GM23338 (cell line): ENCODE measurements around the gene GALNT9. TPM values are rescaled to one million over a fixed set of nuclear protein-coding genes. Genes with fewer than 3 reads are reported as not detected.

Experiments
- ATAC-seq: fragments of 200-7000 bp; cut with Tn5 transposase; 3 replicates; pipeline ENCODE4 v1.9.1; 2020
- DNase-seq: peaks from one replicate; pipeline ENCODE4 v3.0.0-alpha.2; 2015; ENCODE audit warnings: low spot score
- H2AFZ ChIP-seq: fragments of 200-600 bp; sonication (generic); 2 replicates; pipeline ENCODE4 v1.8.0; 2016; ENCODE audit warnings: antibody characterized with exemption, mild to moderate bottlenecking, moderate library complexity
- H3F3A ChIP-seq: fragments of 200-600 bp; sonication (generic); replicated peaks from 2 replicates; pipeline ENCODE4 v1.8.0; 2017; ENCODE audit warnings: antibody characterized with exemption, mixed run types, low read depth
- H3K27ac ChIP-seq: fragments of 200-600 bp; sonication (generic); 2 replicates; pipeline ENCODE4 v1.6.1; 2016; ENCODE audit warnings: low read depth
- H3K27me3 ChIP-seq: fragments of 200-600 bp; sonication (generic); 2 replicates; pipeline ENCODE4 v1.8.0; 2016; ENCODE audit warnings: mild to moderate bottlenecking, mixed run types, moderate library complexity; ENCODE audit not compliant: insufficient read depth
- H3K36me3 ChIP-seq: fragments of 200-600 bp; sonication (generic); 2 replicates; pipeline ENCODE4 v1.8.0; 2016; ENCODE audit warnings: mild to moderate bottlenecking; ENCODE audit not compliant: insufficient read depth
- H3K4me1 ChIP-seq: fragments of 200-600 bp; sonication (generic); 2 replicates; pipeline ENCODE4 v1.8.0; 2016; ENCODE audit warnings: mild to moderate bottlenecking, moderate library complexity; ENCODE audit not compliant: insufficient read depth
- H3K4me2 ChIP-seq: fragments of 200-600 bp; sonication (generic); 2 replicates; pipeline ENCODE4 v1.7.1; 2017; ENCODE audit warnings: mixed run types
- H3K4me3 ChIP-seq: fragments of 200-600 bp; sonication (generic); 2 replicates; pipeline ENCODE4 v1.6.1; 2016; ENCODE audit warnings: mixed run types
- H3K79me2 ChIP-seq: fragments of 200-600 bp; sonication (generic); replicated peaks from 2 replicates; pipeline ENCODE4 v1.8.0; 2017; ENCODE audit warnings: mild to moderate bottlenecking; ENCODE audit not compliant: insufficient read depth
- H3K9me2 ChIP-seq: fragments of 200-600 bp; sonication (generic); 2 replicates; pipeline ENCODE4 v1.8.0; 2017; ENCODE audit not compliant: insufficient read depth
- H4K20me1 ChIP-seq: fragments of 200-600 bp; sonication (generic); replicated peaks from 2 replicates; pipeline ENCODE4 v1.8.0; 2017; ENCODE audit warnings: mild to moderate bottlenecking; ENCODE audit not compliant: insufficient read depth
- H3K27ac Mint-ChIP-seq: 2 replicates; pipeline ENCODE4 v1.8.0; 2020; ENCODE audit warnings: inconsistent platforms, mild to moderate bottlenecking, moderate library complexity, mixed read lengths
- H3K27me3 Mint-ChIP-seq: 3 replicates; pipeline ENCODE4 v1.8.0; 2022; ENCODE audit warnings: low read depth, mild to moderate bottlenecking, moderate library complexity, mixed read lengths, inconsistent platforms; ENCODE audit not compliant: insufficient read depth, poor library complexity
- H3K36me3 Mint-ChIP-seq: 3 replicates; pipeline ENCODE4 v1.8.0; 2021; ENCODE audit warnings: low read depth, mild to moderate bottlenecking, inconsistent platforms, moderate library complexity, mixed read lengths
- H3K4me1 Mint-ChIP-seq: 3 replicates; pipeline ENCODE4 v1.8.0; 2020; ENCODE audit warnings: mild to moderate bottlenecking, inconsistent platforms, mixed read lengths
- H3K4me3 Mint-ChIP-seq: 3 replicates; pipeline ENCODE4 v1.8.0; 2021; ENCODE audit warnings: moderate library complexity, mild to moderate bottlenecking, inconsistent platforms, mixed read lengths
- H3K9me3 Mint-ChIP-seq: 3 replicates; pipeline ENCODE4 v1.8.0; 2020; ENCODE audit warnings: moderate library complexity, mild to moderate bottlenecking, inconsistent platforms, mixed read lengths
- CREB1 ChIP-seq: fragments of 250-450 bp; sonication (Bioruptor Pico); IDR thresholded peaks from 2 replicates; pipeline ENCODE4 v1.5.0; 2020; ENCODE audit warnings: low read depth, mild to moderate bottlenecking, moderate library complexity
- EZH2 ChIP-seq: fragments of 200-600 bp; sonication (generic); IDR thresholded peaks from one replicate; pipeline ENCODE4 v1.8.0; 2017; ENCODE audit warnings: antibody characterized with exemption, mild to moderate bottlenecking, low read depth; ENCODE audit not compliant: unreplicated experiment
- EZH2phosphoT487 ChIP-seq: fragments of 200-600 bp; sonication (generic); IDR thresholded peaks from one replicate; pipeline ENCODE4 v1.8.1; 2018; ENCODE audit warnings: antibody characterized with exemption; ENCODE audit not compliant: unreplicated experiment
- JUNB ChIP-seq: IDR thresholded peaks from one replicate; pipeline ENCODE4 v1.6.1; 2016; ENCODE audit warnings: antibody characterized with exemption; ENCODE audit not compliant: unreplicated experiment
- NANOG ChIP-seq: IDR thresholded peaks from 2 replicates; pipeline ENCODE4 v1.6.1; 2016; ENCODE audit warnings: antibody characterized with exemption, borderline replicate concordance
- POLR2AphosphoS5 ChIP-seq: IDR thresholded peaks from 2 replicates; pipeline ENCODE4 v1.6.1; 2016; ENCODE audit warnings: antibody characterized with exemption, low read depth
- STAT1 ChIP-seq: IDR thresholded peaks from one replicate; pipeline ENCODE4 v1.6.1; 2016; ENCODE audit warnings: antibody characterized with exemption; ENCODE audit not compliant: unreplicated experiment
- ZNF114 ChIP-seq: fragments of 250-450 bp; sonication (Bioruptor Pico); IDR thresholded peaks from 2 replicates; pipeline ENCODE4 v1.5.0; 2020; ENCODE audit warnings: mild to moderate bottlenecking, moderate library complexity
- ZNF331 ChIP-seq: fragments of 250-450 bp; sonication (Bioruptor Pico); IDR thresholded peaks from 2 replicates; pipeline ENCODE4 v1.5.0; 2020; ENCODE audit warnings: low read depth, mild to moderate bottlenecking, moderate library complexity
- polyA plus RNA-seq: library from polyadenylated mRNA; unstranded; fragments of >200 nt; fragmentation: Nextera tagmentation; extraction: Ambion mirVana; gene quantifications from 2 replicates; pipeline ENCODE4 v1.2.1, GENCODE V29; 2016
- total RNA-seq: library from RNA; depleted of rRNA; stranded (reverse); fragments of >200 nt; shearing (Covaris generic); gene quantifications from 2 replicates; pipeline ENCODE4 v1.2.3, GENCODE V29; 2014
- TF ChIP-seq, protein P1 (sequence below), 2 experiments: fragments of 200-600 bp in 1 of 2; sonication (generic) in 1 of 2; conservative IDR thresholded peaks; 2 replicates each; pipeline versions ENCODE4 v1.5.1 to v1.6.1; 2016 to 2017; ENCODE audit warnings: antibody characterized with exemption in 2 of 2, low read depth in 2 of 2, mild to moderate bottlenecking in 2 of 2, moderate library complexity in 1 of 2
- TF ChIP-seq, protein P2 (sequence below): fragments of 250-450 bp; sonication (Bioruptor Pico); IDR thresholded peaks from 2 replicates; pipeline ENCODE4 v1.5.0; 2020; ENCODE audit warnings: mild to moderate bottlenecking, moderate library complexity
- TF ChIP-seq, protein P3 (sequence below): IDR thresholded peaks from 2 replicates; pipeline ENCODE4 v1.6.1; 2016; ENCODE audit warnings: antibody characterized with exemption
- TF ChIP-seq, protein P4 (sequence below): IDR thresholded peaks from one replicate; pipeline ENCODE4 v1.6.1; 2018; ENCODE audit warnings: antibody characterized with exemption; ENCODE audit not compliant: unreplicated experiment

Gene GALNT9
- total and polyA plus RNA-seq, 2 experiments from 2014 or later, result 0.81 to 2.5 TPM

DNA sequence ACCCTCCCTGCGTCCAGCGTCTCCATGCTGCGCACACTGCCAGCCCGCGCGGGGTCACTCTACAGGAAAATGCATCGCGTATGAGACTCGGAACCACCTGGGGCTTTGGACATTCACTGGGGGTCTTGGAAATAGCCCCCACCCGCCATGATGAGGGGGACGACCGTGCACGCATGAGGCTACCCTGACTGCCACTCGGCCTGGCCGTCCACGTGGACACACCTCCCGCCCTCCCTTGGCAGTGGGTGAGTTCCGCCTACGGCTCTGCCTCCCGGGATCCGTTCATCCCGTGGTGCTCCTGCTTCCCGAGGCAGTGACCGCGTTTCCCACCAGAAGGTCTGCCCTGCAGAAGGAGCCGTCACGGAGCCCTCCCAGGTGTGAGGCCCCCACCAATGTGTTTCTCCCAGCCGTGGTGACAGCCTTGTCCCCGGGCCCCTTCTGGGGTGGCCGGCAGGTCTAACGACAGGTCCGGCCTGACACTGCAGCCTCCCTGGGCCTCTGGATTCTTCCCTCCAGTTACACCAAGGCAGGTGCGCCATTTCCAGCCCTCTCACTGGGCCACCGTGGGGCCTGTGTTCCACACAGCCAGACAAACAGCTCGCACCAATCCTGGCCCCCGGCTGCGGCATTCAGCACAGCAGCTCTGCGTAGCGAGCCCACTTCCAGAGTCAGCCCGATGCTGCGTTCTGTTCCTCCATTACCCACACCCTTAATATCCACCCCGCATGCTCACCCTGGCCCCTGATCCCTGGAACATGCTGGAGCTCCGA, 11.1 kb upstream of the GALNT9 start:
- no peaks in the 10 kb centered on the region for H3K4me1 ChIP-seq
- TF ChIP-seq POLR2AphosphoS5 (no peak), JUNB (no peak), CREB1 (CRISPR knock-in tag) (no peak), EZH2 (no peak), ZNF331 (no peak), NANOG (no peak), STAT1 (no peak), ZNF114 (no peak), EZH2phosphoT487 (no peak)
- TF ChIP-seq, protein P1, sequence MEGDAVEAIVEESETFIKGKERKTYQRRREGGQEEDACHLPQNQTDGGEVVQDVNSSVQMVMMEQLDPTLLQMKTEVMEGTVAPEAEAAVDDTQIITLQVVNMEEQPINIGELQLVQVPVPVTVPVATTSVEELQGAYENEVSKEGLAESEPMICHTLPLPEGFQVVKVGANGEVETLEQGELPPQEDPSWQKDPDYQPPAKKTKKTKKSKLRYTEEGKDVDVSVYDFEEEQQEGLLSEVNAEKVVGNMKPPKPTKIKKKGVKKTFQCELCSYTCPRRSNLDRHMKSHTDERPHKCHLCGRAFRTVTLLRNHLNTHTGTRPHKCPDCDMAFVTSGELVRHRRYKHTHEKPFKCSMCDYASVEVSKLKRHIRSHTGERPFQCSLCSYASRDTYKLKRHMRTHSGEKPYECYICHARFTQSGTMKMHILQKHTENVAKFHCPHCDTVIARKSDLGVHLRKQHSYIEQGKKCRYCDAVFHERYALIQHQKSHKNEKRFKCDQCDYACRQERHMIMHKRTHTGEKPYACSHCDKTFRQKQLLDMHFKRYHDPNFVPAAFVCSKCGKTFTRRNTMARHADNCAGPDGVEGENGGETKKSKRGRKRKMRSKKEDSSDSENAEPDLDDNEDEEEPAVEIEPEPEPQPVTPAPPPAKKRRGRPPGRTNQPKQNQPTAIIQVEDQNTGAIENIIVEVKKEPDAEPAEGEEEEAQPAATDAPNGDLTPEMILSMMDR (conservative IDR thresholded peaks at IDR 0.05; ENCODE audit: low read depth in 2 of 2), result no peak
- TF ChIP-seq, protein P2, sequence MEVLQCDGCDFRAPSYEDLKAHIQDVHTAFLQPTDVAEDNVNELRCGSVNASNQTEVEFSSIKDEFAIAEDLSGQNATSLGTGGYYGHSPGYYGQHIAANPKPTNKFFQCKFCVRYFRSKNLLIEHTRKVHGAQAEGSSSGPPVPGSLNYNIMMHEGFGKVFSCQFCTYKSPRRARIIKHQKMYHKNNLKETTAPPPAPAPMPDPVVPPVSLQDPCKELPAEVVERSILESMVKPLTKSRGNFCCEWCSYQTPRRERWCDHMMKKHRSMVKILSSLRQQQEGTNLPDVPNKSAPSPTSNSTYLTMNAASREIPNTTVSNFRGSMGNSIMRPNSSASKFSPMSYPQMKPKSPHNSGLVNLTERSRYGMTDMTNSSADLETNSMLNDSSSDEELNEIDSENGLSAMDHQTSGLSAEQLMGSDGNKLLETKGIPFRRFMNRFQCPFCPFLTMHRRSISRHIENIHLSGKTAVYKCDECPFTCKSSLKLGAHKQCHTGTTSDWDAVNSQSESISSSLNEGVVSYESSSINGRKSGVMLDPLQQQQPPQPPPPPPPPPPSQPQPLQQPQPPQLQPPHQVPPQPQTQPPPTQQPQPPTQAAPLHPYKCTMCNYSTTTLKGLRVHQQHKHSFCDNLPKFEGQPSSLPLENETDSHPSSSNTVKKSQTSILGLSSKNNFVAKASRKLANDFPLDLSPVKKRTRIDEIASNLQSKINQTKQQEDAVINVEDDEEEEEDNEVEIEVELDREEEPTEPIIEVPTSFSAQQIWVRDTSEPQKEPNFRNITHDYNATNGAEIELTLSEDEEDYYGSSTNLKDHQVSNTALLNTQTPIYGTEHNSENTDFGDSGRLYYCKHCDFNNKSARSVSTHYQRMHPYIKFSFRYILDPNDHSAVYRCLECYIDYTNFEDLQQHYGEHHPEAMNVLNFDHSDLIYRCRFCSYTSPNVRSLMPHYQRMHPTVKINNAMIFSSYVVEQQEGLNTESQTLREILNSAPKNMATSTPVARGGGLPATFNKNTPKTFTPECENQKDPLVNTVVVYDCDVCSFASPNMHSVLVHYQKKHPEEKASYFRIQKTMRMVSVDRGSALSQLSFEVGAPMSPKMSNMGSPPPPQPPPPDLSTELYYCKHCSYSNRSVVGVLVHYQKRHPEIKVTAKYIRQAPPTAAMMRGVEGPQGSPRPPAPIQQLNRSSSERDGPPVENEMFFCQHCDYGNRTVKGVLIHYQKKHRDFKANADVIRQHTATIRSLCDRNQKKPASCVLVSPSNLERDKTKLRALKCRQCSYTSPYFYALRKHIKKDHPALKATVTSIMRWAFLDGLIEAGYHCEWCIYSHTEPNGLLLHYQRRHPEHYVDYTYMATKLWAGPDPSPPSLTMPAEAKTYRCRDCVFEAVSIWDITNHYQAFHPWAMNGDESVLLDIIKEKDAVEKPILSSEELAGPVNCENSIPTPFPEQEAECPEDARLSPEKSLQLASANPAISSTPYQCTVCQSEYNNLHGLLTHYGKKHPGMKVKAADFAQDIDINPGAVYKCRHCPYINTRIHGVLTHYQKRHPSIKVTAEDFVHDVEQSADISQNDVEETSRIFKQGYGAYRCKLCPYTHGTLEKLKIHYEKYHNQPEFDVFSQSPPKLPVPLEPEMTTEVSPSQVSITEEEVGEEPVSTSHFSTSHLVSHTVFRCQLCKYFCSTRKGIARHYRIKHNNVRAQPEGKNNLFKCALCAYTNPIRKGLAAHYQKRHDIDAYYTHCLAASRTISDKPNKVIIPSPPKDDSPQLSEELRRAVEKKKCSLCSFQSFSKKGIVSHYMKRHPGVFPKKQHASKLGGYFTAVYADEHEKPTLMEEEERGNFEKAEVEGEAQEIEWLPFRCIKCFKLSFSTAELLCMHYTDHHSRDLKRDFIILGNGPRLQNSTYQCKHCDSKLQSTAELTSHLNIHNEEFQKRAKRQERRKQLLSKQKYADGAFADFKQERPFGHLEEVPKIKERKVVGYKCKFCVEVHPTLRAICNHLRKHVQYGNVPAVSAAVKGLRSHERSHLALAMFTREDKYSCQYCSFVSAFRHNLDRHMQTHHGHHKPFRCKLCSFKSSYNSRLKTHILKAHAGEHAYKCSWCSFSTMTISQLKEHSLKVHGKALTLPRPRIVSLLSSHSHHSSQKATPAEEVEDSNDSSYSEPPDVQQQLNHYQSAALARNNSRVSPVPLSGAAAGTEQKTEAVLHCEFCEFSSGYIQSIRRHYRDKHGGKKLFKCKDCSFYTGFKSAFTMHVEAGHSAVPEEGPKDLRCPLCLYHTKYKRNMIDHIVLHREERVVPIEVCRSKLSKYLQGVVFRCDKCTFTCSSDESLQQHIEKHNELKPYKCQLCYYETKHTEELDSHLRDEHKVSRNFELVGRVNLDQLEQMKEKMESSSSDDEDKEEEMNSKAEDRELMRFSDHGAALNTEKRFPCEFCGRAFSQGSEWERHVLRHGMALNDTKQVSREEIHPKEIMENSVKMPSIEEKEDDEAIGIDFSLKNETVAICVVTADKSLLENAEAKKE (CRISPR knock-in tag), result no peak
- TF ChIP-seq, protein P3, sequence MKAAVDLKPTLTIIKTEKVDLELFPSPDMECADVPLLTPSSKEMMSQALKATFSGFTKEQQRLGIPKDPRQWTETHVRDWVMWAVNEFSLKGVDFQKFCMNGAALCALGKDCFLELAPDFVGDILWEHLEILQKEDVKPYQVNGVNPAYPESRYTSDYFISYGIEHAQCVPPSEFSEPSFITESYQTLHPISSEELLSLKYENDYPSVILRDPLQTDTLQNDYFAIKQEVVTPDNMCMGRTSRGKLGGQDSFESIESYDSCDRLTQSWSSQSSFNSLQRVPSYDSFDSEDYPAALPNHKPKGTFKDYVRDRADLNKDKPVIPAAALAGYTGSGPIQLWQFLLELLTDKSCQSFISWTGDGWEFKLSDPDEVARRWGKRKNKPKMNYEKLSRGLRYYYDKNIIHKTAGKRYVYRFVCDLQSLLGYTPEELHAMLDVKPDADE, result no peak
- TF ChIP-seq, protein P4, sequence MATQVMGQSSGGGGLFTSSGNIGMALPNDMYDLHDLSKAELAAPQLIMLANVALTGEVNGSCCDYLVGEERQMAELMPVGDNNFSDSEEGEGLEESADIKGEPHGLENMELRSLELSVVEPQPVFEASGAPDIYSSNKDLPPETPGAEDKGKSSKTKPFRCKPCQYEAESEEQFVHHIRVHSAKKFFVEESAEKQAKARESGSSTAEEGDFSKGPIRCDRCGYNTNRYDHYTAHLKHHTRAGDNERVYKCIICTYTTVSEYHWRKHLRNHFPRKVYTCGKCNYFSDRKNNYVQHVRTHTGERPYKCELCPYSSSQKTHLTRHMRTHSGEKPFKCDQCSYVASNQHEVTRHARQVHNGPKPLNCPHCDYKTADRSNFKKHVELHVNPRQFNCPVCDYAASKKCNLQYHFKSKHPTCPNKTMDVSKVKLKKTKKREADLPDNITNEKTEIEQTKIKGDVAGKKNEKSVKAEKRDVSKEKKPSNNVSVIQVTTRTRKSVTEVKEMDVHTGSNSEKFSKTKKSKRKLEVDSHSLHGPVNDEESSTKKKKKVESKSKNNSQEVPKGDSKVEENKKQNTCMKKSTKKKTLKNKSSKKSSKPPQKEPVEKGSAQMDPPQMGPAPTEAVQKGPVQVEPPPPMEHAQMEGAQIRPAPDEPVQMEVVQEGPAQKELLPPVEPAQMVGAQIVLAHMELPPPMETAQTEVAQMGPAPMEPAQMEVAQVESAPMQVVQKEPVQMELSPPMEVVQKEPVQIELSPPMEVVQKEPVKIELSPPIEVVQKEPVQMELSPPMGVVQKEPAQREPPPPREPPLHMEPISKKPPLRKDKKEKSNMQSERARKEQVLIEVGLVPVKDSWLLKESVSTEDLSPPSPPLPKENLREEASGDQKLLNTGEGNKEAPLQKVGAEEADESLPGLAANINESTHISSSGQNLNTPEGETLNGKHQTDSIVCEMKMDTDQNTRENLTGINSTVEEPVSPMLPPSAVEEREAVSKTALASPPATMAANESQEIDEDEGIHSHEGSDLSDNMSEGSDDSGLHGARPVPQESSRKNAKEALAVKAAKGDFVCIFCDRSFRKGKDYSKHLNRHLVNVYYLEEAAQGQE, result no peak
- Mint-ChIP-seq H3K27ac (no peak overlapping the region), H3K9me3 (no peaks in the 10 kb centered on the region), H3K27me3 (peaks cover 20% of the 10 kb centered on the region), H3K4me1 (peaks cover 3% of the 10 kb centered on the region; the same call in 2 of the 3 replicates), H3K4me3 (no peak overlapping the region), H3K36me3 (no peaks in the 10 kb centered on the region)
- no peaks in the 10 kb centered on the region for H4K20me1 ChIP-seq
- no peaks in the 10 kb centered on the region for H3K36me3 ChIP-seq
- no peak overlapping the region for H3K4me3 ChIP-seq
- H3K27ac ChIP-seq, result no peak overlapping the region
- H3F3A ChIP-seq, result peaks cover 8% of the 10 kb centered on the region
- DNase-seq (no peak), ATAC-seq (no peak)
- no peaks in the 10 kb centered on the region for H3K79me2 ChIP-seq
- H3K27me3 ChIP-seq, result no peaks in the 10 kb centered on the region
- H3K4me2 ChIP-seq, result no peak overlapping the region
- H2AFZ ChIP-seq, result no peak overlapping the region
- no peaks in the 10 kb centered on the region for H3K9me2 ChIP-seq
